Ishikawa (cell line): ENCODE measurements around the gene ESF1.

Experiments
- EP300 ChIP-seq: IDR thresholded peaks from 2 replicates; pipeline ENCODE4 v1.6.1; 2012; ENCODE audit warnings: borderline replicate concordance
- NFIC ChIP-seq: IDR thresholded peaks from 2 replicates; pipeline ENCODE4 v1.6.1; 2012
- TCF12 ChIP-seq: IDR thresholded peaks from 2 replicates; pipeline ENCODE4 v1.6.1; 2012; ENCODE audit warnings: low read depth
- ZBTB7A ChIP-seq: IDR thresholded peaks from 2 replicates; pipeline ENCODE4 v1.6.1; 2012; ENCODE audit warnings: low read depth
- TF ChIP-seq, protein P1 (sequence below): IDR thresholded peaks from 2 replicates; pipeline ENCODE4 v1.6.1; 2012; ENCODE audit warnings: low read depth, mild to moderate bottlenecking
- TF ChIP-seq, protein P2 (sequence below): IDR thresholded peaks from 2 replicates; pipeline ENCODE4 v1.6.1; 2012

DNA sequence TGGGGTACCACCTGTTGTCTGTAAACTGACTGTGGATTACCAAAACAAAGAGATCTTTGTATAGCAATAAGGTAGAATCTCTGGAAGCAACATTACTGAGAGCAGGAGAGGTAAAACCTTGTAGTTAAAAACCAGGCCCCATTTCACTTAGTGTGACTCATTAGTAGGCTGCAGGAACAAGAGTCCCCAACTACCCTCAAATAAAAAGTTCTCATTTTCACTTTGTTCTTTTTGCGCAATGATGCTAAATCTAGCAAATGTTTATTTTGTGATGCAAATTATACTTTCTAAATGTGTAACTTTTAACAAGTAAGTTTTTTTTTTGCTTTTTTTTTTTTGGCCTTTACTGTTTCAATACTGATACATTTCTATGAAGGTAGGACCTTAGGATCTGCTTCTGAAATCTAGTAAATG is 67.1 kb downstream of the ESF1 start:
- TF ChIP-seq, protein P1, sequence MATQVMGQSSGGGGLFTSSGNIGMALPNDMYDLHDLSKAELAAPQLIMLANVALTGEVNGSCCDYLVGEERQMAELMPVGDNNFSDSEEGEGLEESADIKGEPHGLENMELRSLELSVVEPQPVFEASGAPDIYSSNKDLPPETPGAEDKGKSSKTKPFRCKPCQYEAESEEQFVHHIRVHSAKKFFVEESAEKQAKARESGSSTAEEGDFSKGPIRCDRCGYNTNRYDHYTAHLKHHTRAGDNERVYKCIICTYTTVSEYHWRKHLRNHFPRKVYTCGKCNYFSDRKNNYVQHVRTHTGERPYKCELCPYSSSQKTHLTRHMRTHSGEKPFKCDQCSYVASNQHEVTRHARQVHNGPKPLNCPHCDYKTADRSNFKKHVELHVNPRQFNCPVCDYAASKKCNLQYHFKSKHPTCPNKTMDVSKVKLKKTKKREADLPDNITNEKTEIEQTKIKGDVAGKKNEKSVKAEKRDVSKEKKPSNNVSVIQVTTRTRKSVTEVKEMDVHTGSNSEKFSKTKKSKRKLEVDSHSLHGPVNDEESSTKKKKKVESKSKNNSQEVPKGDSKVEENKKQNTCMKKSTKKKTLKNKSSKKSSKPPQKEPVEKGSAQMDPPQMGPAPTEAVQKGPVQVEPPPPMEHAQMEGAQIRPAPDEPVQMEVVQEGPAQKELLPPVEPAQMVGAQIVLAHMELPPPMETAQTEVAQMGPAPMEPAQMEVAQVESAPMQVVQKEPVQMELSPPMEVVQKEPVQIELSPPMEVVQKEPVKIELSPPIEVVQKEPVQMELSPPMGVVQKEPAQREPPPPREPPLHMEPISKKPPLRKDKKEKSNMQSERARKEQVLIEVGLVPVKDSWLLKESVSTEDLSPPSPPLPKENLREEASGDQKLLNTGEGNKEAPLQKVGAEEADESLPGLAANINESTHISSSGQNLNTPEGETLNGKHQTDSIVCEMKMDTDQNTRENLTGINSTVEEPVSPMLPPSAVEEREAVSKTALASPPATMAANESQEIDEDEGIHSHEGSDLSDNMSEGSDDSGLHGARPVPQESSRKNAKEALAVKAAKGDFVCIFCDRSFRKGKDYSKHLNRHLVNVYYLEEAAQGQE: no peak
- no peak for TF ChIP-seq TCF12
- TF ChIP-seq, protein P2, sequence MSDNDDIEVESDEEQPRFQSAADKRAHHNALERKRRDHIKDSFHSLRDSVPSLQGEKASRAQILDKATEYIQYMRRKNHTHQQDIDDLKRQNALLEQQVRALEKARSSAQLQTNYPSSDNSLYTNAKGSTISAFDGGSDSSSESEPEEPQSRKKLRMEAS: no peak
- no peak for TF ChIP-seq NFIC
- no peak for TF ChIP-seq EP300
- TF ChIP-seq ZBTB7A: no peak
